ENCODE results near the gene CLCN6. TPM values are rescaled to one million over a fixed set of nuclear protein-coding genes. Genes with fewer than 3 reads are reported as not detected.

Gene CLCN6
- total RNA-seq, 2 donors from 2014 or later, result 27.5 to 31.5 TPM

DNA sequence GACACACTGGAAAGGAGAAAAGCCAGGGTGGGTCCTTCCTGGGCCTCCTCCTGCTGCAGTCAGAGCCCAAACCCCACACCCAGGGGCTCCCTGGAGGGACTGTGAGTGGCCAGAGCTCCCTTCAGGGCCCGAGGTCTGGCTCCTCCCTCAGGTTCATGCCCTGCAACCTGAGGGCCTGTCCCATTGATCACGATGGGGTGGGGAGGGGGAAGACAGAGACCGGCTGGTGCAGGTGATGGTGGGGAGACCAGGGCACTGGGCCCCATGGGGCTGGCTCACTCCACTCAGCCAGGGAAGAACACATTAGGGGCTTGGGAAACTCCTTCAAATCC, 82.9 kb downstream of the CLCN6 start:
- Histone ChIP-seq H3K27me3 (replicated peaks; ENCODE audit: insufficient read depth) (no peaks in the 10 kb centered on the region), H3K4me1 (ENCODE audit: control insufficient read depth in 1 of 2, low read depth in 2 of 2) (no peaks in the 10 kb centered on the region), H3K9me3 (no peaks in the 10 kb centered on the region), H3K4me3 (no peak overlapping the region), H3K36me3 (no peaks in the 10 kb centered on the region), H3K27ac (no peak overlapping the region)
- TF ChIP-seq, protein P1, sequence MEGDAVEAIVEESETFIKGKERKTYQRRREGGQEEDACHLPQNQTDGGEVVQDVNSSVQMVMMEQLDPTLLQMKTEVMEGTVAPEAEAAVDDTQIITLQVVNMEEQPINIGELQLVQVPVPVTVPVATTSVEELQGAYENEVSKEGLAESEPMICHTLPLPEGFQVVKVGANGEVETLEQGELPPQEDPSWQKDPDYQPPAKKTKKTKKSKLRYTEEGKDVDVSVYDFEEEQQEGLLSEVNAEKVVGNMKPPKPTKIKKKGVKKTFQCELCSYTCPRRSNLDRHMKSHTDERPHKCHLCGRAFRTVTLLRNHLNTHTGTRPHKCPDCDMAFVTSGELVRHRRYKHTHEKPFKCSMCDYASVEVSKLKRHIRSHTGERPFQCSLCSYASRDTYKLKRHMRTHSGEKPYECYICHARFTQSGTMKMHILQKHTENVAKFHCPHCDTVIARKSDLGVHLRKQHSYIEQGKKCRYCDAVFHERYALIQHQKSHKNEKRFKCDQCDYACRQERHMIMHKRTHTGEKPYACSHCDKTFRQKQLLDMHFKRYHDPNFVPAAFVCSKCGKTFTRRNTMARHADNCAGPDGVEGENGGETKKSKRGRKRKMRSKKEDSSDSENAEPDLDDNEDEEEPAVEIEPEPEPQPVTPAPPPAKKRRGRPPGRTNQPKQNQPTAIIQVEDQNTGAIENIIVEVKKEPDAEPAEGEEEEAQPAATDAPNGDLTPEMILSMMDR (IDR thresholded peaks at IDR 0.05), result no peak
- no peak for DNase-seq (ENCODE audit: low spot score)
- no peak for ATAC-seq (ENCODE audit: insufficient number of reproducible peaks, low FRiP score, low read depth)

DNA sequence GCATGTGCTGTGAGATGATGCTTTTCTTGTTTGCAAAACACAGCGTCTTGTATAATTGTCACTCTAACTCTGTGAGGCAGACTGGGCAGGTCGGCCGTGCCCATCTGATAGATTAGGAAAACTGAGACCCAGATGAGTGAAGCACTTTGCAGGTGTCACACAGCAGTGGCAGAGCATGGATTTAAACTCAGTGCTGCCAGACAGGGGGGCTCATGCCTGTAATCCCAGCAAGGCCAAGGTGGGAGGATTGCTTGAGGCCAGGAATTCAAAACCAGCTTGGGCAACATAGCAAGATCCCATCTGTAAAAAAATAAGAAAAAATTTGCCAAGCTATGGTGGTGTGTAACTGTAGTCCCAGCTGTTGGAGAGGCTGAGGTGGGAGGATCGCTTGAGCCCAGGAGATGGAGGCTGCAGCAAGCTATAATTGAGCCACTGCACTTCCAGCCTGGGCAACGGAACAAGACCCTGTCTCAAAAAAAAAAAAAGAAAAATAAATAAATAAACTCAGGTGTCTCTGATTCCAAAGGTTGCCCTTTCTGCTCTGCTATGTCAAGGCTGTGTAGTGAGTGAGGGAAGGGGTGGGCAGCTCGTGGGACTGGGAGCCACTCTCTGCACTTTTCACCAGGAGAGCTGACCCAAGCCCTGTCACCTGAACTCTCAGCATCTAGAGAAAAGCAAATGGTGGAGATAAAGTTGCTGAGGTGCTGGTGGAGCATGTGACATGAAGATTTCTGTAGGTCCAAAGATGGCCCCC, 85.6 kb downstream of the CLCN6 start:
- Histone ChIP-seq H3K27me3 (replicated peaks; ENCODE audit: insufficient read depth) (no peaks in the 10 kb centered on the region), H3K4me1 (ENCODE audit: control insufficient read depth in 1 of 2, low read depth in 2 of 2) (no peaks in the 10 kb centered on the region)

More for the DNA sequence above, 85.6 kb downstream of the CLCN6 start:
- ATAC-seq (ENCODE audit: insufficient number of reproducible peaks, low FRiP score, low read depth), result no peak
- no peak overlapping the region for H3K4me3 ChIP-seq
- TF ChIP-seq, protein P1 (IDR thresholded peaks at IDR 0.05), result no peak
- H3K27ac ChIP-seq, result no peak overlapping the region
- no peak for DNase-seq (ENCODE audit: low spot score)
- no peaks in the 10 kb centered on the region for H3K9me3 ChIP-seq
- no peaks in the 10 kb centered on the region for H3K36me3 ChIP-seq

Other genes with a start within 250 kb of the CLCN6 start
- 10 to 100 TPM in 1 of 2 donors, 1 to 10 TPM in 1; 3.8 to 12.9 TPM for gene FBXO2, start 151.8 kb upstream of the CLCN6 start, total RNA-seq
- 10 to 100 TPM; 21.9 to 35.2 TPM for gene FBXO44, start 151.3 kb upstream of the CLCN6 start, total RNA-seq
- 10 to 100 TPM in 1 of 2 donors, 1 to 10 TPM in 1; 9.4 to 11.5 TPM for gene FBXO6, start 142.0 kb upstream of the CLCN6 start, total RNA-seq
- 10 to 100 TPM; 26.9 to 27.3 TPM for gene MAD2L2, start 125.0 kb upstream of the CLCN6 start, total RNA-seq
- under 1 TPM in 1 of 2 donors, not detected in 1; 0.35 TPM for gene DRAXIN, start 114.5 kb upstream of the CLCN6 start, total RNA-seq
- 10 to 100 TPM; 44.1 to 44.2 TPM for gene AGTRAP, start 70.1 kb upstream of the CLCN6 start, total RNA-seq
- 1 to 10 TPM in 1 of 2 donors, not detected in 1; 4.2 TPM for gene C1orf167, start 44.0 kb upstream of the CLCN6 start, total RNA-seq
- gene MTHFR, start 227 bp upstream of the CLCN6 start, total RNA-seq, result 10 to 100 TPM; 30.3 to 81.4 TPM
- not detected for gene NPPA, start 41.6 kb downstream of the CLCN6 start, total RNA-seq
- not detected for gene NPPB, start 52.8 kb downstream of the CLCN6 start, total RNA-seq
- 100 to 1,000 TPM in 1 of 2 donors, 10 to 100 TPM in 1; 86.1 to 110 TPM for gene KIAA2013, start 120.2 kb downstream of the CLCN6 start, total RNA-seq
- 100 to 1,000 TPM in 1 of 2 donors, 10 to 100 TPM in 1; 71.3 to 123 TPM for gene PLOD1, start 128.5 kb downstream of the CLCN6 start, total RNA-seq
- gene MFN2, start 174.3 kb downstream of the CLCN6 start, total RNA-seq, result 10 to 100 TPM; 48.7 to 50.1 TPM
- 10 to 100 TPM; 33.7 to 53.1 TPM for gene MIIP, start 213.3 kb downstream of the CLCN6 start, total RNA-seq

Measured in thoracic aorta (tissue), 2 donors.